ENCODE measurements around the gene ALDH8A1. TPM values are rescaled to one million over a fixed set of nuclear protein-coding genes. Genes with fewer than 3 reads are reported as not detected.

ALDH8A1 gene
- total RNA-seq, 2 experiments from 2014 or later: not detected

GRCh38 chr6:134894800-134895199 is 55.1 kb downstream of the ALDH8A1 start:
- BruUV-seq (replicated peaks): no TSS peak
- intact Hi-C loops (cut with micrococcal nuclease; ENCODE audit: unreplicated experiment): no loop called here
- H3K9me3 ChIP-seq (ENCODE audit: low read length): peaks cover 14% of the 10 kb centered on the region
- H3K4me1 ChIP-seq (ENCODE audit: insufficient read depth, low read length, poor library complexity, severe bottlenecking): peaks cover 10% of the 10 kb centered on the region
- no peaks in the 10 kb centered on the region for H4K20me1 ChIP-seq (ENCODE audit: insufficient read depth, low read length)
- H3K4me3 ChIP-seq (ENCODE audit: low read depth, low read length, poor library complexity, severe bottlenecking): no peak overlapping the region
- no peak for DNase-seq (ENCODE audit: low spot score)
- peak overlapping the region; percentile 8; the same call in 1 of the 2 replicates for H3K4me2 ChIP-seq (ENCODE audit: low read length)
- H3K36me3 ChIP-seq (ENCODE audit: insufficient read depth, low read length): no peaks in the 10 kb centered on the region
- ChIA-PET CTCF (ENCODE audit: unreplicated experiment) (no interaction called here), POLR2A (interaction anchor here (0.5 to 0.7 kb wide), 3 partner anchors 18 to 620 kb away, joined by 3 to 7 read pairs (median 4); no protein-coding TSS in a partner anchor)
- H3K79me2 ChIP-seq (ENCODE audit: insufficient read depth, low read depth, low read length): no peaks in the 10 kb centered on the region
- no peak overlapping the region for H3K27ac ChIP-seq (ENCODE audit: low read depth, low read length, poor library complexity, severe bottlenecking)
- H2AFZ ChIP-seq (ENCODE audit: low read length): no peak overlapping the region
- no peak for TF ChIP-seq EZH2phosphoT487 (IDR thresholded peaks at IDR 0.05; ENCODE audit: borderline replicate concordance, low read depth, low read length)
- no peak for TF ChIP-seq CTCF (conservative IDR thresholded peaks at IDR 0.05; ENCODE audit: low read length)
- H3K9me2 ChIP-seq (ENCODE audit: insufficient read depth, low read length): no peaks in the 10 kb centered on the region

GRCh38 chr6:134892362-134892761 is 57.5 kb downstream of the ALDH8A1 start:
- CTCF ChIA-PET (ENCODE audit: unreplicated experiment): no interaction called here

More at GRCh38 chr6:134892362-134892761, 57.5 kb downstream of the ALDH8A1 start:
- POLR2A ChIA-PET: no interaction called here
- no peak overlapping the region for H3K27ac ChIP-seq (ENCODE audit: low read depth, low read length, poor library complexity, severe bottlenecking)
- peaks cover 14% of the 10 kb centered on the region for H3K9me3 ChIP-seq (ENCODE audit: low read length)
- no peaks in the 10 kb centered on the region for H3K79me2 ChIP-seq (ENCODE audit: insufficient read depth, low read depth, low read length)
- DNase-seq (ENCODE audit: low spot score): no peak
- H3K36me3 ChIP-seq (ENCODE audit: insufficient read depth, low read length): no peaks in the 10 kb centered on the region
- H4K20me1 ChIP-seq (ENCODE audit: insufficient read depth, low read length): no peaks in the 10 kb centered on the region
- TF ChIP-seq CTCF (conservative IDR thresholded peaks at IDR 0.05; ENCODE audit: low read length): no peak
- no peak for TF ChIP-seq EZH2phosphoT487 (IDR thresholded peaks at IDR 0.05; ENCODE audit: borderline replicate concordance, low read depth, low read length)
- intact Hi-C loops (cut with micrococcal nuclease; ENCODE audit: unreplicated experiment): no loop called here
- no peak overlapping the region for H3K4me3 ChIP-seq (ENCODE audit: low read depth, low read length, poor library complexity, severe bottlenecking)
- no TSS peak for BruUV-seq (replicated peaks)
- no peak overlapping the region for H3K4me2 ChIP-seq (ENCODE audit: low read length)
- H3K9me2 ChIP-seq (ENCODE audit: insufficient read depth, low read length): no peaks in the 10 kb centered on the region
- H3K4me1 ChIP-seq (ENCODE audit: insufficient read depth, low read length, poor library complexity, severe bottlenecking): peaks cover 10% of the 10 kb centered on the region
- H2AFZ ChIP-seq (ENCODE audit: low read length): no peak overlapping the region

Measured in OCI-LY7 (cell line).